GM19455 (cell line): ENCODE results near the gene CLN5.

Experiments
- ATAC-seq: cut with Tn5 transposase; IDR thresholded peaks from one replicate; pipeline ENCODE4 v1.9.1; 2021; ENCODE audit not compliant: unreplicated experiment

CLN5 gene

DNA sequence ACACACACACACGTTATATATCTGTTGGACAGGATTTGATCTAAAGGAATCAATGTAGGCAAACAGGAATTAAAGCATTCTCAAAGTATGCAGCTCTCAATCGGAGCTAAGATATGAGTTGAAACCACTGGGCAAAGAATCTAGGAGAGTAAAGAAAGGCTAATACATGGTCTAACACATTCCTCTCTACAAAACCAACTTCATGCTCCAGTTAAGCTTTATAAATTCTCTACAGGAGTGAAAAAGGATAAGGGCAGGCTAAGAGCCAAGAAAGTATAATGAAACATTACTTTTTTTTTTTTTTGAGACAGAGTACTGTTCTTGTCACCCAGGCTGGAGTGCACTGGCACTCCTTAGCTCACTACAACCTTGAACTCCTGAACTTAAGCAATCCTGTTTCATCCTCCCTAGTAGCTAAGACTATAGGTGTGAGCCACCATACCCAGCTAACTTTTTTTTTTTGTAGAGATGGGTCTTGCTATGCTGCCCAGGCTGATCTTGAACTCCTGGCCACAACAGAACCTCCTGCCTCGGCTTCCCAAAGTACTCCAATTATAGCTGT is 24.5 kb downstream of the CLN5 start:
- ATAC-seq: no peak

- ATAC-seq: no peak
These were observed 25.2 kb downstream of the CLN5 start for GRCh38 chr13:77016888-77017623.

GRCh38 chr13:77019756-77020155 is 27.9 kb downstream of the CLN5 start:
- ATAC-seq: no peak

DNA sequence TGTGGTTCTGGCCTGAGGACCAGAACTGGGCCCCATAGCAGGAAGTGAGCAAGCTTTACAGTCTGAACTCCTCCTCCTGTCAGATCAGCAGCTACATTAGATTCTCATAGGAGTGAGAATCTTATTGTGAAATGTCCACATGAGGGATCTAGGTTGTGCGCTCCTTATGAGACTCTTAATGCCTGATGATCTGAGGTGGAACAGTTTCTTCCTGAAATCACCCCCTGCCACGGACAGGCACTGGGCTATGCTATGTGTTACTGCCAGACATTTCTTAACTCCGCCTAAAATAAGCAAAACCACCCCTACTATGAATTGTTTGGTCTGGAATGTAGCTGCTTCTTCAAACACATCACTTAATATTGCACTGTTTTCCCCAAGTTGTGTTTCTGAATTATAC is 30.5 kb downstream of the CLN5 start:
- ATAC-seq: no peak

GRCh38 chr13:77026255-77026860 is 34.5 kb downstream of the CLN5 start:
- peak; percentile 59 for ATAC-seq

GRCh38 chr13:77026861-77027621 is 35.2 kb downstream of the CLN5 start, which contains the start of gene FBXL3:
TSS of gene FBXL3 (minus strand) at chr13:77027159. CDS start at chr13:77021860, 5,299 bp downstream.
- ATAC-seq: peak; percentile 62

GRCh38 chr13:77028202-77028601 is 36.3 kb downstream of the CLN5 start:
- ATAC-seq: no peak

DNA sequence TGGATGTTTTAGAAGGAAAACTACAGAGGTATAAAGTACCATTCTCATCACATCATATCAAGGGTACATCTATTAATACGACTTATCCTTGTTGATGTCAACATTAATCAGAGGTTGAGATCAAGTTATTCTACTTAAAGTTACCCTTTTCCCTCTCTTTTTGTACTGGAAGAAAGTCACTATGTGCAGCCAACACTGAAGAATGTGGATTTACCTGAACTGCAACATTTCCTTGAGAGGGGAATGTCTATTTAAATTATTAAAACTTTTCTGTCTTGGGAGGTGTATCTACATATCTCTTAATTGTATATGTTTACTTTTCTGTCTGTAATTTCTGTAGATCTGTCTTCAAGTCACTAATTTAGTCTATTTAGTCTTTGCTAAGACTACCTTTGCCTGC is 37.6 kb downstream of the CLN5 start:
- ATAC-seq: no peak

GRCh38 chr13:77031656-77032243 is 39.9 kb downstream of the CLN5 start:
- no peak for ATAC-seq

GRCh38 chr13:77033717-77034302 is 41.9 kb downstream of the CLN5 start:
- no peak for ATAC-seq

DNA sequence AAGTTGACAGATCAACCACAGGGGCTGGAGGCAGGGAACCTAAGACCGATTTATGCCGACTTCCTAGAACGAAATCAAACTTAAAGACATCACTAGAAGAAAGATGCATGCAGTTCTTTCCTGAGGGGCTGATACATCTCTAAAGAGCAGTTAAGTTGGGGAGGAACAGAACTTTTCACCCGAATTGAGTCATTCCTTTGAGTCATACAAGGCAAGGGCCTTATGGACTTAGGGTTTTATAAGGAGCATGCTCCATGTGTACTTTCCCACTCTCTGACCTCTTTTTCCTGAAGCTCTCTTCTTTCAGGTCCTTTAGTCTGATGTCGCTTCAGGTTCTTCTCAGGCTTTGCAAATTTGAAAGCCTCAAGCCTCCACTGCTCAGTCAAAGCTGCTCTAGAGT is 43.0 kb downstream of the CLN5 start:
- no peak for ATAC-seq

DNA sequence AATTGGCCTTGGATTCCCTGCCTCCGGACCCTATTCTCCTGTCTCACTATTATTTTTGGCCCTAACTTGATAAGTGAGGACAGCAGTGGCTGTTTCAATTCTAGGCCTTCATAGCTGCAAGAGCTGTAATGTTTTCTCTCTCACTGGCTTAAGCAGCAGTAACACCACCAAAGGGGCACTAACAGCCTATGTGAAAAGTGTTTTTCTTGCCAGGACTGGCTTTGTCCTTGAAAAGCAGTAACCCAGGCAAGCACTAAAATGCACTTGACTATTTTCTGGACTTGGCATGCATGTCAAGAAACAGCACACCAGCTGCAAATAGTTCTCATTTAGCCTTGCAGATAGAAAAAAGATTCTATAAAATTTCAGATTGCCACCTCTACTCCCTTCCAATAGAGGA is 44.4 kb downstream of the CLN5 start:
- ATAC-seq: no peak

DNA sequence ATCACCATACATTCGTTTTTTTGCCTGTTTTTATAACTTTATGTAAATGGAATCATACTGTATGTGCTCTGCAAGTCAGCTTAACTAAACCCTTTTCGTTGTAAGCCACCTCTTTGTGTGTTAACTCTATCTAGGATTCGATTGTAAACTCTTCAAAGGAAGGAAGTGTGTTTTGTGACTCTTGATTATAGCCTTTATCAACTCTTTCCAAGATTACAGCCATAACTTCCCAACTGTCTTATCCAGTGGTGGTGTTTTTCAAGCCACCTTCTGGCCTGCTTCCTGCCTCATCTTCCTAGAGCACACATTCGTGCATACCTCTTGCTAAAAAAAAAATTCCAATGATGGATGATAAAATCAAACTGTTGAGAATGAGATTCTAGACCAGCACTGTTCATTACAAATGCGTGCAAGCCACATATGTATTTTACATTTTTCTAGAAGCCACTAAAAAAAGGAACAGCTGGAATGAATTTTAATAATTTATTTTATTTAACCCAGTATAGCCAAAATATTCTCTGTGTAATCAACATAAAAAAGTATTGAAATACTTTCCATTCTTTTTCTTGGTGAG is 47.1 kb downstream of the CLN5 start:
- no peak for ATAC-seq

DNA sequence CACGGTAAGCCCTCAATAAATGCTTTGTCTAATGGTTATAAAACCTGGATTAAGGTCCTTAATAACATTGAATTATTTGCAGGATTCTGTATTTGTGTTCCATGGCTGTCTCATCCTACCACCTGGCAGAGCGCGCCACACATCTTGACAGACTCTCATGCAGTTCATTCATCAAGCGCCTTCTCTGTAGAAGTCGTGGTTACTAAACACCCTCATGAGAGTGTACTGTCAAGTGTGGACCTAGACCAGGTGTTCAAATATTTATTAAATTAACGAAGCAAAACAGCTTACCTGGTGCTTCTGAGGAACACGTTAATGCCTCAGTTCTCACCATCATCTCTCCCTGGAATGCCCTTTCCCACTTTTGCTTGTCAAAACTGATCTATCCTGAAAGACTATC is 48.2 kb downstream of the CLN5 start:
- no peak for ATAC-seq

- no peak for ATAC-seq
These were observed 49.0 kb downstream of the CLN5 start for GRCh38 chr13:77040835-77041234.

GRCh38 chr13:77042566-77043177 is 50.8 kb downstream of the CLN5 start:
- ATAC-seq: no peak

DNA sequence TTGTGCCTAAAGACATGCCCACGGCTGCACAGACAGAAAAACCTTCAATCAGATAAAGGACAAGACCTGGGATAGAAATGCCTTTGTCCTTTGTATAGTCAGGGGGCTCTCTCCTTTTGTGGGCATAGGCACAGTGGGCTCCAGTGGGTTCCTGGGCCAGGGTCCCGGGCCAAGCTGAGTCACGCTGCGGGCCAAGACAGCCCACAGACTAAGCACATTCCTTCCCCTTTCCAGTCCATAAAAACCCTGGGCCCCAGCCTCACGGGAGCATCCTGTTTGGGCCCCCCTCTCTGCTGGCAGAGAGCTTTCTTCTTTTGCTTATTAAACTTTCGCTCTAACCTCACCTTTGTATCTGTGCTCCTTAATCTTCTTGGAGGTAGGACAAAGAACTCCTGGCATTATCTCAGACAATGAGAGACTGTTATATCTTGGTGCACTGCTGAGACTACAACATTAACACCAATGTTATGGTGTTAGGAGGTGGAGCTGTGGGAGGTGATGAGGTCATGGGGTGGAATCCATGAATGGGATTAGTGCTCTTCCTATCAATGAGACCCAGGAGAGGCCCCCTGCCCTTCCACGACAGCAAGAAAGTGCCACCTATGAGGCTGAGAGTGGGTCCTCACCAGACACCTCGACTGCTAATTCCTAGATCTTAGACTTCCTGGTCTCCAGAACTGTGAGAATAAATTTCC is 55.9 kb downstream of the CLN5 start:
- ATAC-seq: no peak

GRCh38 chr13:77048681-77049080 is 56.8 kb downstream of the CLN5 start:
- ATAC-seq: no peak

GRCh38 chr13:77053192-77053591 is 61.3 kb downstream of the CLN5 start:
- no peak for ATAC-seq
